WTC11 (cell line): ENCODE results near the gene ZNF780B. TPM values are rescaled to one million over a fixed set of nuclear protein-coding genes. Genes with fewer than 3 reads are reported as not detected.
A peak's percentile ranks its signal among the peaks of the same experiment; 100 is the strongest.

ENCODE experiments used
- ATAC-seq: fragments of 200-7000 bp; cut with Tn5 transposase; 2 replicates; pipeline ENCODE4 v1.10.0; 2021; ENCODE audit warnings: mild to moderate bottlenecking, moderate library complexity
- CTCF ChIA-PET: fragments of 300-600 bp; sonication (Branson Sonifier 250); formaldehyde crosslinking; loops from one replicate; lab custom pipeline; 2021; ENCODE audit warnings: antibody characterized with exemption; lab: Charles Lee
- POLR2A ChIA-PET: fragments of 350-600 bp; sonication (Branson Sonifier 250); formaldehyde crosslinking; loops from one replicate; lab custom pipeline; 2021; ENCODE audit warnings: antibody characterized with exemption; lab: Charles Lee
- DNase-seq: peaks from one replicate; pipeline ENCODE4 v3.0.0; 2021; ENCODE audit warnings: low spot score
- H3K27ac Mint-ChIP-seq: 2 replicates; pipeline ENCODE4 v1.8.0; 2021; ENCODE audit warnings: mixed read lengths
- H3K27me3 Mint-ChIP-seq: 2 replicates; pipeline ENCODE4 v1.8.0; 2021; ENCODE audit warnings: low read depth, mild to moderate bottlenecking, moderate library complexity, mixed read lengths
- H3K36me3 Mint-ChIP-seq: 2 replicates; pipeline ENCODE4 v1.8.0; 2021; ENCODE audit warnings: mixed read lengths
- H3K4me1 Mint-ChIP-seq: 2 replicates; pipeline ENCODE4 v1.8.0; 2022; ENCODE audit warnings: mixed read lengths
- H3K4me3 Mint-ChIP-seq: 2 replicates; pipeline ENCODE4 v1.8.0; 2021; ENCODE audit warnings: mild to moderate bottlenecking, moderate library complexity, mixed read lengths
- H3K9me3 Mint-ChIP-seq: 2 replicates; pipeline ENCODE4 v1.8.0; 2021; ENCODE audit warnings: mixed read lengths
- IRF2 ChIP-seq: sonication (generic); formaldehyde crosslinking; IDR thresholded peaks from 2 replicates; pipeline ENCODE4 v1.8.0; 2022; ENCODE audit warnings: low read depth, missing genetic modification reagents, borderline replicate concordance
- JUN ChIP-seq: sonication (generic); formaldehyde crosslinking; IDR thresholded peaks from 2 replicates; pipeline ENCODE4 v1.8.0; 2023; ENCODE audit warnings: mild to moderate bottlenecking, missing genetic modification reagents
- MXD4 ChIP-seq: fragments of 250-450 bp; sonication (Bioruptor Pico); IDR thresholded peaks from 2 replicates; pipeline ENCODE4 v1.8.0; 2021; ENCODE audit warnings: mild to moderate bottlenecking, moderate library complexity, borderline replicate concordance
- OVOL2 ChIP-seq: fragments of 250-450 bp; sonication (Bioruptor Pico); IDR thresholded peaks from 2 replicates; pipeline ENCODE4 v1.9.0; 2021; ENCODE audit warnings: mild to moderate bottlenecking, borderline replicate concordance
- SMAD4 ChIP-seq: sonication (generic); formaldehyde crosslinking; IDR thresholded peaks from 2 replicates; pipeline ENCODE4 v1.8.0; 2022; ENCODE audit warnings: mild to moderate bottlenecking, missing genetic modification reagents
- SOX15 ChIP-seq: fragments of 250-450 bp; sonication (Bioruptor Pico); IDR thresholded peaks from 2 replicates; pipeline ENCODE4 v1.9.0; 2021; ENCODE audit warnings: mild to moderate bottlenecking
- TCF7 ChIP-seq: sonication (generic); formaldehyde crosslinking; IDR thresholded peaks from 2 replicates; pipeline ENCODE4 v1.8.0; 2022; ENCODE audit warnings: mild to moderate bottlenecking, low read depth, missing genetic modification reagents, moderate library complexity
- TEAD4 ChIP-seq: sonication (generic); formaldehyde crosslinking; IDR thresholded peaks from 2 replicates; pipeline ENCODE4 v1.8.0; 2022; ENCODE audit warnings: mild to moderate bottlenecking, missing genetic modification reagents
- ZNF219 ChIP-seq: sonication (generic); formaldehyde crosslinking; IDR thresholded peaks from 2 replicates; pipeline ENCODE4 v1.8.0; 2023; ENCODE audit warnings: missing genetic modification reagents, mild to moderate bottlenecking, borderline replicate concordance
- ZNF317 ChIP-seq: sonication (generic); formaldehyde crosslinking; IDR thresholded peaks from 2 replicates; pipeline ENCODE4 v1.8.1; 2023; ENCODE audit warnings: low read depth, mild to moderate bottlenecking, moderate library complexity, missing genetic modification reagents, borderline replicate concordance
- ZNF423 ChIP-seq: fragments of 250-450 bp; sonication (Bioruptor Pico); IDR thresholded peaks from 2 replicates; pipeline ENCODE4 v2.1.2; 2022; ENCODE audit warnings: mild to moderate bottlenecking, moderate library complexity
- ZNF671 ChIP-seq: fragments of 250-450 bp; sonication (Bioruptor Pico); IDR thresholded peaks from 2 replicates; pipeline ENCODE4 v1.8.0; 2021; ENCODE audit warnings: mild to moderate bottlenecking
- total RNA-seq: library from RNA; stranded (reverse); gene quantifications from 3 replicates; pipeline ENCODE4 v1.2.3, GENCODE V29; 2021
- TF ChIP-seq, protein P1 (sequence below): fragments of 200-600 bp; IDR thresholded peaks from 2 replicates; pipeline ENCODE4 v1.8.0; 2022; ENCODE audit warnings: antibody characterized with exemption
- TF ChIP-seq, protein P2 (sequence below): sonication (generic); formaldehyde crosslinking; IDR thresholded peaks from 2 replicates; pipeline ENCODE4 v1.8.0; 2023; ENCODE audit warnings: missing genetic modification reagents
- TF ChIP-seq, protein P3 (sequence below): sonication (generic); formaldehyde crosslinking; IDR thresholded peaks from 2 replicates; pipeline ENCODE4 v1.8.0; 2022; ENCODE audit warnings: missing genetic modification reagents
- TF ChIP-seq, protein P4 (sequence below): sonication (generic); formaldehyde crosslinking; IDR thresholded peaks from 2 replicates; pipeline ENCODE4 v1.8.0; 2022; ENCODE audit warnings: mild to moderate bottlenecking, missing genetic modification reagents

The ZNF780B gene
- total RNA-seq, 1 experiment from 2014 or later = 22.9 TPM

DNA sequence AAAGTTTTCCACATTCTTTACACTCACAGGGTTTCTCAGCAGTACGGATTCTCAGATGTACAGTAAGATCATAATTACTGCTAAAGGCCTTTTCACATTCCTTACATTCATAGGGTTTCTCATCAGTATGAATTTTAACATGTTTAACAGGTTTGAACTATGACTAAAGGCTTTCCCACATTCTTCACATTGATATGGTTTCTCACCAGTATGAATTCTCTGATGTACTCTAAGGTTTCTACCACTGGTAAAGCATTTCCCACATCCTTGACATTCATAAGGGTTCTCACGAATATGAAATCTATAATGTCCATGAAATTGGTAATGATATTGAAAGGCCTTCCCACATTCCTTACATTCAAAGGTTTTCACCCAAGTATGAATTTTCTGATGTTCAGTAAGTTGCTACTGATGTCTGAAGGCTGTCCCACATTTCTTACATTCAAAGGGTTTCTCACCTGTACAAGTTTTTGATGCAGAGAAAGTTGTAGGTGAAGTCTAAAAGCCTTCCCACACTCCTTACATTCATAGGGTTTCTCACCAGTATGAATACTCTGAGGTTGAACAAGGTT lies 22.0 kb downstream of the ZNF780B start:
- CTCF ChIA-PET = no interaction called here
- Mint-ChIP-seq H3K4me1 (no peaks in the 10 kb centered on the region), H3K36me3 (peaks cover 83% of the 10 kb centered on the region), H3K9me3 (peaks cover 71% of the 10 kb centered on the region), H3K27ac (no peak overlapping the region), H3K27me3 (peaks cover 8% of the 10 kb centered on the region), H3K4me3 (no peak overlapping the region)
- DNase-seq (no peak), ATAC-seq (no peak)
- POLR2A ChIA-PET = no interaction called here
- TF ChIP-seq, protein P1, sequence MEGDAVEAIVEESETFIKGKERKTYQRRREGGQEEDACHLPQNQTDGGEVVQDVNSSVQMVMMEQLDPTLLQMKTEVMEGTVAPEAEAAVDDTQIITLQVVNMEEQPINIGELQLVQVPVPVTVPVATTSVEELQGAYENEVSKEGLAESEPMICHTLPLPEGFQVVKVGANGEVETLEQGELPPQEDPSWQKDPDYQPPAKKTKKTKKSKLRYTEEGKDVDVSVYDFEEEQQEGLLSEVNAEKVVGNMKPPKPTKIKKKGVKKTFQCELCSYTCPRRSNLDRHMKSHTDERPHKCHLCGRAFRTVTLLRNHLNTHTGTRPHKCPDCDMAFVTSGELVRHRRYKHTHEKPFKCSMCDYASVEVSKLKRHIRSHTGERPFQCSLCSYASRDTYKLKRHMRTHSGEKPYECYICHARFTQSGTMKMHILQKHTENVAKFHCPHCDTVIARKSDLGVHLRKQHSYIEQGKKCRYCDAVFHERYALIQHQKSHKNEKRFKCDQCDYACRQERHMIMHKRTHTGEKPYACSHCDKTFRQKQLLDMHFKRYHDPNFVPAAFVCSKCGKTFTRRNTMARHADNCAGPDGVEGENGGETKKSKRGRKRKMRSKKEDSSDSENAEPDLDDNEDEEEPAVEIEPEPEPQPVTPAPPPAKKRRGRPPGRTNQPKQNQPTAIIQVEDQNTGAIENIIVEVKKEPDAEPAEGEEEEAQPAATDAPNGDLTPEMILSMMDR = no peak
- no peak for TF ChIP-seq ZNF423 (CRISPR knock-in tag)
- TF ChIP-seq, protein P2, sequence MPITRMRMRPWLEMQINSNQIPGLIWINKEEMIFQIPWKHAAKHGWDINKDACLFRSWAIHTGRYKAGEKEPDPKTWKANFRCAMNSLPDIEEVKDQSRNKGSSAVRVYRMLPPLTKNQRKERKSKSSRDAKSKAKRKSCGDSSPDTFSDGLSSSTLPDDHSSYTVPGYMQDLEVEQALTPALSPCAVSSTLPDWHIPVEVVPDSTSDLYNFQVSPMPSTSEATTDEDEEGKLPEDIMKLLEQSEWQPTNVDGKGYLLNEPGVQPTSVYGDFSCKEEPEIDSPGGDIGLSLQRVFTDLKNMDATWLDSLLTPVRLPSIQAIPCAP (CRISPR knock-in tag) = no peak
- TF ChIP-seq TEAD4 = no peak
- TF ChIP-seq MXD4 (CRISPR knock-in tag) = no peak
- TF ChIP-seq, protein P3, sequence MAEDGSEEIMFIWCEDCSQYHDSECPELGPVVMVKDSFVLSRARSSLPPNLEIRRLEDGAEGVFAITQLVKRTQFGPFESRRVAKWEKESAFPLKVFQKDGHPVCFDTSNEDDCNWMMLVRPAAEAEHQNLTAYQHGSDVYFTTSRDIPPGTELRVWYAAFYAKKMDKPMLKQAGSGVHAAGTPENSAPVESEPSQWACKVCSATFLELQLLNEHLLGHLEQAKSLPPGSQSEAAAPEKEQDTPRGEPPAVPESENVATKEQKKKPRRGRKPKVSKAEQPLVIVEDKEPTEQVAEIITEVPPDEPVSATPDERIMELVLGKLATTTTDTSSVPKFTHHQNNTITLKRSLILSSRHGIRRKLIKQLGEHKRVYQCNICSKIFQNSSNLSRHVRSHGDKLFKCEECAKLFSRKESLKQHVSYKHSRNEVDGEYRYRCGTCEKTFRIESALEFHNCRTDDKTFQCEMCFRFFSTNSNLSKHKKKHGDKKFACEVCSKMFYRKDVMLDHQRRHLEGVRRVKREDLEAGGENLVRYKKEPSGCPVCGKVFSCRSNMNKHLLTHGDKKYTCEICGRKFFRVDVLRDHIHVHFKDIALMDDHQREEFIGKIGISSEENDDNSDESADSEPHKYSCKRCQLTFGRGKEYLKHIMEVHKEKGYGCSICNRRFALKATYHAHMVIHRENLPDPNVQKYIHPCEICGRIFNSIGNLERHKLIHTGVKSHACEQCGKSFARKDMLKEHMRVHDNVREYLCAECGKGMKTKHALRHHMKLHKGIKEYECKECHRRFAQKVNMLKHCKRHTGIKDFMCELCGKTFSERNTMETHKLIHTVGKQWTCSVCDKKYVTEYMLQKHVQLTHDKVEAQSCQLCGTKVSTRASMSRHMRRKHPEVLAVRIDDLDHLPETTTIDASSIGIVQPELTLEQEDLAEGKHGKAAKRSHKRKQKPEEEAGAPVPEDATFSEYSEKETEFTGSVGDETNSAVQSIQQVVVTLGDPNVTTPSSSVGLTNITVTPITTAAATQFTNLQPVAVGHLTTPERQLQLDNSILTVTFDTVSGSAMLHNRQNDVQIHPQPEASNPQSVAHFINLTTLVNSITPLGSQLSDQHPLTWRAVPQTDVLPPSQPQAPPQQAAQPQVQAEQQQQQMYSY (CRISPR knock-in tag) = no peak
- TF ChIP-seq ZNF219 = no peak
- no peak for TF ChIP-seq JUN (CRISPR knock-in tag)
- TF ChIP-seq, all 79 proteins: peak for 0

DNA sequence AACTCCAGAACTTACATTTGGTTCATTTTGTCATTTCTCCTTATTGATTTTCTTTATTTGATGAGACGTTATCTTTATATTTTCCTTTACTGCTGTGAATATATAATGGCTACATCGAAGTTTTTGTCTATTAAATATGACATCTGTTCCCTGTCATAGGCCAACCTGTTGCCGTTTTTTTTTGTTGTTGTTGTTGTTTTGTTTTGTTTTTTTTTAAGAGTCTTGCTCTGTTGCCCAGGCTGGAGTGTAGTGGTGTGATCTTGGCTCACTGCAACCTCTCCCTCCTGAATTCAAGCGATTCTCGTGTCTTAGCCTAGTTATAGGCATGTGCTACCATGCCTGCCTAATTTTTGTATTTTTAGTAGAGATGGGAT lies 29.4 kb downstream of the ZNF780B start:
- POLR2A ChIA-PET = no interaction called here
- Mint-ChIP-seq H3K9me3 (peaks cover 84% of the 10 kb centered on the region), H3K36me3 (peaks cover 77% of the 10 kb centered on the region)

DNA sequence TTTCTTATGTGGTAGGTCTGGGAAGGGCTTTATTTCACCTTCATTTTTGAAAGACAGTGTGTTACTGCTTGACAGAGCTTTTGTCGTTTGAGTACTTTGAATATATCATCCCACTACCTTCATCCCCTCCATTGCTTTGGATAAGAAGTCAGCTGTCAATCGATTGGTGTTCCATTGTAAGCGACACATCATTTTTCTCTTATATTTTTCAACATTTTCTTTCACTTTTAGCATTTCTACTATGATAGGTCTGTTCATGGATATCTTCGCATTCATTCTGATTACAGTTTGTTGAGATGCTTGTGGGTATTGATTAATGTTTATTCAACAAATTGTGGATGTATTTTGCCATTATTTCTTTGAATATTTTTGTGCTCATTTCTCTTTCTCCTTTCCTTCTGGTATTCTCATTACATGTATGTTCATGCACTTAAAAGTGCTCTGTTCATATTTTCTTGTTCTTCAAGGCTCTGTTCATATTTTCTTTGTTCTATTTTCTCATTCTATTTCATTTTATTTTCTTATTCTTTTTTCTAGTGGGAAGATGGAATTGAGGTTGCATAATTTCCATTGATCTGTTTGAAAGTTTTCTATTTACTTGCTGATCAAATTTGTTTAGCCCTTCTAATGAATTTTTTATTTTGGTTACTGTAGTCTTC lies 30.0 kb downstream of the ZNF780B start:
- TF ChIP-seq ZNF317 (CRISPR knock-in tag) = peak; percentile 77; the same call in 1 of the 2 replicates
- TF ChIP-seq, protein P4, sequence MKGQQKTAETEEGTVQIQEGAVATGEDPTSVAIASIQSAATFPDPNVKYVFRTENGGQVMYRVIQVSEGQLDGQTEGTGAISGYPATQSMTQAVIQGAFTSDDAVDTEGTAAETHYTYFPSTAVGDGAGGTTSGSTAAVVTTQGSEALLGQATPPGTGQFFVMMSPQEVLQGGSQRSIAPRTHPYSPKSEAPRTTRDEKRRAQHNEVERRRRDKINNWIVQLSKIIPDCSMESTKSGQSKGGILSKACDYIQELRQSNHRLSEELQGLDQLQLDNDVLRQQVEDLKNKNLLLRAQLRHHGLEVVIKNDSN (CRISPR knock-in tag) = no peak
- H3K36me3 Mint-ChIP-seq = peaks cover 74% of the 10 kb centered on the region
- CTCF ChIA-PET = no interaction called here
- no peaks in the 10 kb centered on the region for H3K4me1 Mint-ChIP-seq
- H3K4me3 Mint-ChIP-seq = no peak overlapping the region
- H3K27ac Mint-ChIP-seq = no peak overlapping the region
- POLR2A ChIA-PET = no interaction called here
- ATAC-seq (no peak), DNase-seq (no peak)
- H3K9me3 Mint-ChIP-seq = peaks cover 87% of the 10 kb centered on the region
- H3K27me3 Mint-ChIP-seq = peaks cover 44% of the 10 kb centered on the region

More for the DNA sequence above, 29.4 kb downstream of the ZNF780B start:
- DNase-seq = no peak
- CTCF ChIA-PET = interaction anchor here (1.4 kb wide), 1 partner anchor 139 kb away, joined by 5 read pairs; no protein-coding TSS in a partner anchor
- Mint-ChIP-seq H3K27ac (no peak overlapping the region), H3K27me3 (peaks cover 44% of the 10 kb centered on the region), H3K4me3 (no peak overlapping the region)
- no peak for ATAC-seq
- TF ChIP-seq OVOL2 (CRISPR knock-in tag) (no peak), IRF2 (CRISPR knock-in tag) (no peak), SMAD4 (CRISPR knock-in tag) (no peak), SOX15 (CRISPR knock-in tag) (no peak), ZNF671 (no peak), TCF7 (CRISPR knock-in tag) (no peak)
- TF ChIP-seq, all 79 proteins: peak for 0
- no peaks in the 10 kb centered on the region for H3K4me1 Mint-ChIP-seq
